NCI-H2029 (cell line): Measurements from ENCODE around the gene ABCC6.
"Not testable (repeated sequence)": the region's sequence is repeated elsewhere in the genome, so short reads cannot be mapped to it uniquely, and the experiment has no call there.

ENCODE experiments used
- DNase-seq: peaks from one replicate; lab custom pipeline; 2025; lab: John Stamatoyannopoulos, UW

Gene ABCC6

GRCh38 chr16:16222850-16223661 is at the start of gene ABCC6:
Gene ABCC6, minus strand, starts transcription at chr16:16223494. Its CDS starts 60 bp downstream, at chr16:16223434.
- DNase-seq: not testable (repeated sequence)

DNA sequence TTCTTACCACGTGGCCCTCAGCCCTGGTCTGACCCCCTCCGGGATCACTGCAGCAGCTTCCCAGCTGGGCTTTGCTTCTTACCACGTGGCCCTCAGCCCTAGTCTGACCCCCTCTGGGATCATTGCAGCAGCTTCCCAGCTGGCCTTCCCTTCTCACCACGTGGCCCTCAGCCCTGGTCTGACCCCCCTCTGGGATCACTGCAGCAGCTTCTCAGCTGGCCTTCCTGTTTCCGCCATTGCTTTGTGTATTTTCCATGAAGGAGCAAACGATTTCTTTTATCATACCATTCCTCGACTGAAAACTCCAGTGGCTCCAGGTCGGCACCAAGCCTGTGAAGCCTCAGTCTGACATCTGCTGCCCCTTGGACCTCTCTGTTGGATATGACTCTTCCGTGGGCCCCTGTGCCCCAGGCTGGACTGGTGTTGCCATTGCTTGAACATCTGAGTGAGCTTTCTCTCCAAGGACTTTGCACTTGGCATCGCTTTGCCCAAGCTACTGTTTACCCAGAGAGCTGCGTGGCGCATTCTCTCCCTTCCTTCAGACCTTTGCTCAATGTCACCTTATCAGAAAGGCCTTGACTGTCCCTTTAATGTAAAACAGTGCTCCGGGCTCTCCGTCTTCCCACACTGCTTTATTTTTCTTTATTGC is 49.4 kb upstream of the ABCC6 start:
- DNase-seq: not testable (repeated sequence)

DNA sequence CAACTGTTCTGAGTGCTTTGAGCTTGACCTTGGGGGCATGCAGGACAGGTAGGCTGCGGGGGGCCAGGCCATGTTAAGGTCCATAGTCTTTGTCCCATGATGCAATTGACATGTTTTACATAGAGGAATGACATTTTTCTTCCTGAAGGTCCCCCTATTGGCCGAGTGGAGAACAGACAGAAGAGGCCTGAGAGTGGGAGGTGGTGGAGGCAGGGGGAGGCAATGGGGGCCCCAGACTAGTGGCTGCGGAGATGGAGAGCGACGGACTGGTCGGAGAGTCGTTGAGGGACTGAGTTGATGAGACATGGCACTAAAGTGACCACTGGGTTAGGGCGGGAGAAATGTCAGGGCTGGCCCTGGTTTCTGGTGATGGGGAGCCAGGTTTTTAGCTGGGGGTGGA is 48.4 kb upstream of the ABCC6 start:
- not testable (repeated sequence) for DNase-seq

DNA sequence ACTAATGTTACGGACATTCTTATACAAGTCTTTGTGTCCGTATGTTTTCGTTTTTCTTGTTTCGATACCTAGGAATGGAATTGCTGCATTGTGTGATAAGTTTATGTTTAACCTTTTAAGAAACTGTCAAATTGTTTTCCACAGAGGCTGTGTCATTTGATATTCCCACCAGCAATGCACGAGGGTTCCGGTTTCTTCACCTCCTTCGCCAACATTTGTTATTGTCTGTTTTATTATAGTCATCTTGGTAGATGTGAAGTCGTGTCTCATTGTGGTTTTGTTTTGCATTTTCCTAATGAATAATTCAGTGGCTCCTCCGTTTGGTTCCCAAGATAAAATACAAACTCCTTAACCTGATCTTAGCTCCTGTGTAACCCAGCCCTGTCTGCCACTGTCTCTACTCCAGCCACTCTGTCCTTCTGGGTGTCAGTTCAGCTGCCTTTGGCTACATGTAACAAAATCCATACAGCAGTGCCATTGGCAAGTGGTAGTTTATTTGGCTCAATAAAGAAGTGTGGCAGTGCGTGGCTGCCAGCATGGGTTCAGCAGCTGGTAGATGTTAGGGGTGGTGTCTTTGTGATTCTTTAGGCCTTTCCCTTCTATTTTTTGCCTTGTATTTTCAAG is 45.0 kb upstream of the ABCC6 start:
- not testable (repeated sequence) for DNase-seq

GRCh38 chr16:16267708-16268107 is 44.4 kb upstream of the ABCC6 start:
- not testable (repeated sequence) for DNase-seq

- not testable (repeated sequence) for DNase-seq
Observed at GRCh38 chr16:16265044-16265443, 41.8 kb upstream of the ABCC6 start.

GRCh38 chr16:16263947-16264346 is 40.7 kb upstream of the ABCC6 start:
- not testable (repeated sequence) for DNase-seq

- not testable (repeated sequence) for DNase-seq
Observed at GRCh38 chr16:16262954-16263555, 39.8 kb upstream of the ABCC6 start.

GRCh38 chr16:16259971-16260370 is 36.7 kb upstream of the ABCC6 start:
- DNase-seq: not testable (repeated sequence)

- DNase-seq: not testable (repeated sequence)
Observed at GRCh38 chr16:16258822-16259221, 35.5 kb upstream of the ABCC6 start.

DNA sequence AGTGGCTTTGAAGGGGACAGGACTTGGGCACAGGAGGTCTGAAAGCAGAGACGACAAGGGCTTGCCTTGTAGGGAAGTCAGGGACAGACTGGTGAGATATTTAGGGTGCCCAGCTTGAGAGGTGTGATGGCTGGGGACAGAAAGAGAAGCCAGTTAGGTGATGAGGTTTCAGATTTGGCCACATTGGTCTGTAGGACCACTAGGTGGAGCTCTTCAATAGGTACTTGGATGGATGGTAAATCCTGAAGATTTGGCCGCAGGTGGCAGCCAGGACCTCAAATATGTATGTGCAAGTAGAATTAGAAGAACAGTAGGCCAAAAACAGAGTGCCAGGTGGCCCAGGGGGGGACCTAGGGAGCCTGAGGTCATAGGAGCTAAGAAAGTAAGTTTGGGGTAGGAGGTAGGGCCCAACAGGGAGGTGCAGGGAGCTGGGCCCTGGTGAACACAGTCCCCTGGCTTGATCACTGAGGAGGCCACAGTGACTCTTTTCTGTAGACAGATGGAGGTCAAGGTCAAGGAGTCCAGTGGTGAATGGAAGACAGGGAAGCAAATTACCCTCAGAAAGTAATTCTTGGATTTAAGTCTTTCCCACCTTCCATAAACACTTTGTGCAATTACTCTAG is 34.1 kb upstream of the ABCC6 start:
- not testable (repeated sequence) for DNase-seq

- DNase-seq: not testable (repeated sequence)
Observed at GRCh38 chr16:16252377-16252776, 29.1 kb upstream of the ABCC6 start.

- not testable (repeated sequence) for DNase-seq
Observed at GRCh38 chr16:16249621-16250330, 26.5 kb upstream of the ABCC6 start.

- DNase-seq: not testable (repeated sequence)
Observed at GRCh38 chr16:16247439-16247838, 24.1 kb upstream of the ABCC6 start.

DNA sequence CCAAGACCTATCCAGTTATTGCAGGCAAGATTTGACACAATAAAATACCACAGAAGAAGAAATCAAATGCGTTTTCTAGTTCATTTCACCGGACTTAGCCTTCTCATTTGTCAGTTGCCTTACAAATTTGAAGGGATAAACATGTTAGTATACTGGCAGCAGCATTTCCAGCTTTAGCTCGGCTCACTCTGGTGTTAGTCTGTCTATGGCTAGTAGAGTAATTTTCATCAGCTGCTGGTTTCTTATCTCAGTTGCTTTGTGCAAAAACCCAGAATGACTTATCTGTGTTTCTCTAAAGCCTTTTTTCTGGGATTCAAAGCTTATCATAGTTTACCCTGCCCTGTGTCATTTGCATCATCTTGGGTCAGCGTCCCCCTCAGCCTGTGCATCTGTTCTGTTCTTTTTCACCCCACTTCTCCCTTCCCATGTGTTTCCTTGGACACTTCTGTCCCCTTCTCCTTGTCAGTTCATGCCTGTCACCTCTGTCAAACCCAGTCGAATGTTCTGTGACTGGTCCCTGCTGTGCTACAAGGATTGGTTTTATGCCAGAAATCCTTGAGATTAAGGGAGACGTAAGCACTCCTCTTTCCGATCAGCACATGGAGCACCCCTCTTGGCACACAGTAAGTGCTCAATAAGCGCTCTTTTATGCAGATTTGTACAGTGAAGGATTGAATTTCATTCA is 23.4 kb upstream of the ABCC6 start:
- not testable (repeated sequence) for DNase-seq

DNA sequence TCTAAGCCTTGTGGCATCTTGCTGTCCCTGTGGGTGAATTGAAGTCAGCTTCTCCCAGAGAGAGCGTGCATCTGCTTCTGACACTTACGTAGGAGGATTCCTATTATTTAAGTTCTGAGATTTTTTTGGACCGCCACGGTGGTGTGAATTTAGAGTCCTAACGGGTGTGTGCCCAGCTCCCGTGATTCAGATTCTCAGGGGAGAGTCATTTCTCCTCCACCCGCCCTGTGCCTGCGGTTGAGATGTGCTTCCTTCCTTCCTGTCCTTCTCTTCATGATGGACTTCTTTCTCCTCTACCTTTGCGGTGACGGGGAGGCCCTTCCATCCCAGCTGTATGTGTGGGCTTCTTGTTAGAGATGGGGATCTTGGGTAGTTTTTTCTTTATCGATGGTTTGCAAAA is 20.6 kb upstream of the ABCC6 start:
- DNase-seq: not testable (repeated sequence)

- DNase-seq: not testable (repeated sequence)
Observed at GRCh38 chr16:16240667-16241066, 17.4 kb upstream of the ABCC6 start.

DNA sequence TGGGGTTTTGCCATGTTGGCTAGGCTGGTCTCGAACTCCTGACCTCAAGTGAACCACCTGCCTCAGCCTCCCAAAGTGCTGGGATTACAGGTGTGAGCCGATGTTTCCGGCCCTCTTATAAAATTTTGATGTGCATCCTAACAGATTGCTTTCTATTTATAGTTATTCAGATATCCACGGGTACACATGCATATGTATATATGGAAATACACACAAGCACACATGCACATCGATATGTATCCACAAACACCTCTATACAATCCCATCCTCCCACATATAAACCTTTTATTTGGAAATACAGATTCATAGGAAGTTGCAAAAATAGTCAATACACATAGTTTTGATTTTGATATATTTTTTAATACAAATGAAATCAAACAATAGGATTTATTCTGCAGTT is 14.4 kb upstream of the ABCC6 start:
- DNase-seq: not testable (repeated sequence)

GRCh38 chr16:16237071-16237470 is 13.8 kb upstream of the ABCC6 start:
- DNase-seq: not testable (repeated sequence)

DNA sequence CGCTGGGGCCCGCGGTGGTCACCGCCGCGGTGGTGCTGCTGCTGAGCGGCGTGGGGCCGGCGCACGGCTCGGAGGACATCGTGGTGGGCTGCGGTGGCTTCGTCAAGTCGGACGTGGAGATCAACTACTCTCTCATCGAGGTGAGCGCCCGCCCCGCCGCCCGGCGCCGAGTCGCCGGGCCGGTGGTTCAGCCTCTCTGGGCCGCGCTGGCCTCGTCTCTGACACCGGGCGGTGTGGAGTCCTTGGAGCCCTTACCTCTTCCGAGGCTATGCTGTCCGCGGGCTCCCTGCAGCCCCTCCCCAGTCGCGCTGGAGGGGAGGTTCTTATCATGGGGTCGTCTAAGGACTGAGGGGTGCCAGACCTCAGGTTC is 9.4 kb upstream of the ABCC6 start:
- DNase-seq: not testable (repeated sequence)
